K562 (cell line): ENCODE measurements around the gene PM20D2. TPM values are rescaled to one million over a fixed set of nuclear protein-coding genes. Genes with fewer than 3 reads are reported as not detected.

ENCODE experiments used
- CTCFL ChIP-seq: IDR thresholded peaks from 2 replicates; pipeline ENCODE4 v1.6.1; 2011; ENCODE audit warnings: borderline replicate concordance, low read depth, mild to moderate bottlenecking, moderate library complexity, low read length; ENCODE audit not compliant: insufficient read depth, poor library complexity, severe bottlenecking
- EP300 ChIP-seq: IDR thresholded peaks from 2 replicates; pipeline ENCODE4 v1.6.1; 2012; ENCODE audit warnings: low read length, improper control_type of control experiment
- REST ChIP-seq, 2 experiments: fragments of 450-650 bp; formaldehyde crosslinking in 1 of 2; IDR thresholded peaks; 2 replicates each; pipeline versions ENCODE4 v1.4.0 to v1.6.1; 2014 to 2020; ENCODE audit warnings: mild to moderate bottlenecking in 2 of 2, borderline replicate concordance in 1 of 2, low read depth in 1 of 2
- SNAPC5 ChIP-seq: fragments of 250-450 bp; sonication (Bioruptor Pico); IDR thresholded peaks from 2 replicates; pipeline ENCODE4 v1.8.0; 2021; ENCODE audit warnings: moderate library complexity, mild to moderate bottlenecking, inconsistent platforms
- TRIM28 ChIP-seq: fragments of 450-650 bp; IDR thresholded peaks from 2 replicates; pipeline ENCODE4 v1.6.1; 2017
- ZBTB40 ChIP-seq, 2 experiments: fragments of 450-650 bp in 1 of 2; sonication (generic) in 1 of 2; formaldehyde crosslinking in 1 of 2; IDR thresholded peaks; 2 replicates each; pipeline versions ENCODE4 v1.7.1 to v1.9.0; 2016 to 2022; ENCODE audit warnings: inconsistent platforms in 1 of 2, mild to moderate bottlenecking in 1 of 2, missing genetic modification reagents in 1 of 2
- polyA plus RNA-seq, 8 experiments: library from polyadenylated mRNA; depleted of rRNA in 4 of 8; stranded (reverse) in 5 of 8; unstranded in 3 of 8; fragments of >200 nt; fragmentation: Nextera tagmentation in 2 of 8; fragmentation: Illumina TruSeq in 1 of 8; extraction: Ambion mirVana in 2 of 8; extraction: Trizol in 1 of 8; gene quantifications; 2 replicates each; pipeline versions ENCODE4 v1.2.1 to v1.2.3, GENCODE V29; 2011 to 2014; ENCODE audit warnings: inconsistent platforms in 1 of 8, missing spikeins in 1 of 8
- total RNA-seq, 7 experiments: library from RNA; depleted of rRNA in 6 of 7; stranded (reverse); fragments of >200 nt in 6 of 7; fragmentation: Illumina TruSeq in 2 of 7; extraction: Trizol in 2 of 7; gene quantifications; 2 replicates each; pipeline versions ENCODE4 v1.2.1 to v1.2.3, GENCODE V29; 2011 to 2021; ENCODE audit warnings: low replicate concordance in 1 of 7

Gene PM20D2
- total and polyA plus RNA-seq, 9 of the 15 experiments (the other 6 are each of a cell fraction or from before 2014, with no cell fraction given) = 0.30 to 2.6 (median 1.00) TPM

GRCh38 chr6:89118931-89119330, 26.9 kb upstream of the PM20D2 start (continued):
- no peak for TF ChIP-seq ZBTB40 (IDR thresholded peaks at IDR 0.05)
- TF ChIP-seq ZBTB40 (CRISPR knock-in tag; IDR thresholded peaks at IDR 0.05) = no peak
- no peak for TF ChIP-seq CTCFL
- no peak for TF ChIP-seq TRIM28
- no peak for TF ChIP-seq EP300
- TF ChIP-seq SNAPC5 (CRISPR knock-in tag) = no peak
- TF ChIP-seq REST (IDR thresholded peaks at IDR 0.05; ENCODE audit: borderline replicate concordance) = no peak
- TF ChIP-seq REST (CRISPR knock-in tag; IDR thresholded peaks at IDR 0.05; ENCODE audit: low read depth) = no peak
